Panc1 (cell line): ENCODE data around the gene PRKD2. TPM values are rescaled to one million over a fixed set of nuclear protein-coding genes. Genes with fewer than 3 reads are reported as not detected.

ENCODE experiments used
- ATAC-seq: fragments of 200-7000 bp; cut with Tn5 transposase; 2 replicates; pipeline ENCODE4 v1.9.1; 2020; ENCODE audit warnings: mild to moderate bottlenecking, moderate library complexity
- BruUV-seq: library from RNA; stranded (reverse); fragments of 400-500 nt; replicated peaks from 2 replicates; lab custom pipeline; 2021; lab: Mats Ljungman, UMichigan
- CTCF ChIA-PET: fragments of 300-600 bp; sonication (Branson Sonifier 250); formaldehyde crosslinking; loops from one replicate; lab custom pipeline; 2022; ENCODE audit warnings: antibody characterized with exemption; lab: Charles Lee
- POLR2A ChIA-PET: fragments of 300-600 bp; sonication (Branson Sonifier 250); formaldehyde crosslinking; loops from one replicate; lab custom pipeline; 2022; ENCODE audit warnings: antibody characterized with exemption; lab: Charles Lee
- DNase-seq: peaks from one replicate; pipeline ENCODE4 v3.0.0-alpha.2; 2010; ENCODE audit warnings: low read depth, low spot score
- H3K27ac ChIP-seq: 2 replicates; pipeline ENCODE4 v1.5.1; 2011; ENCODE audit warnings: mild to moderate bottlenecking, low read length, inconsistent platforms
- H3K27me3 ChIP-seq: fragments of 200-500 bp; sonication (Bioruptor generic); 2 replicates; pipeline ENCODE4 v1.6.0; 2014; ENCODE audit warnings: low read length, inconsistent platforms; ENCODE audit not compliant: control insufficient read depth, insufficient read depth
- H3K36me3 ChIP-seq: fragments of 200-500 bp; sonication (Bioruptor generic); 2 replicates; pipeline ENCODE4 v1.5.1; 2014; ENCODE audit warnings: inconsistent platforms, mild to moderate bottlenecking, low read length, moderate library complexity; ENCODE audit not compliant: control insufficient read depth, insufficient read depth
- H3K4me1 ChIP-seq: 2 replicates; pipeline ENCODE4 v1.5.1; 2011; ENCODE audit warnings: inconsistent platforms, mild to moderate bottlenecking, low read length, moderate library complexity; ENCODE audit not compliant: control insufficient read depth, insufficient read depth
- H3K4me3 ChIP-seq, 2 experiments: 2 replicates each; pipeline ENCODE4 v1.5.1; 2011 to 2012; ENCODE audit warnings: low read depth in 2 of 2, low read length in 2 of 2, mild to moderate bottlenecking in 2 of 2, inconsistent platforms in 1 of 2, moderate library complexity in 1 of 2
- H3K9me3 ChIP-seq: fragments of 200-500 bp; sonication (Bioruptor generic); 2 replicates; pipeline ENCODE4 v1.5.1; 2014; ENCODE audit warnings: low read depth, mild to moderate bottlenecking, inconsistent platforms, low read length, moderate library complexity; ENCODE audit not compliant: control insufficient read depth, insufficient read depth
- CTCF ChIP-seq: fragments of 450-650 bp; IDR thresholded peaks from 2 replicates; pipeline ENCODE4 v1.5.1; 2017; ENCODE audit warnings: mild to moderate bottlenecking
- POLR2AphosphoS5 ChIP-seq: IDR thresholded peaks from 2 replicates; pipeline ENCODE4 v1.6.1; 2012; ENCODE audit warnings: mild to moderate bottlenecking, low read depth, low read length, moderate library complexity
- SIN3A ChIP-seq: IDR thresholded peaks from 2 replicates; pipeline ENCODE4 v1.6.1; 2012; ENCODE audit warnings: low read depth, mild to moderate bottlenecking, low read length, moderate library complexity, borderline replicate concordance; ENCODE audit not compliant: insufficient read depth
- TCF7L2 ChIP-seq: IDR thresholded peaks from 2 replicates; pipeline ENCODE4 v1.6.1; 2011; ENCODE audit warnings: mild to moderate bottlenecking, low read depth, low read length, inconsistent platforms
- in situ Hi-C: cut with HindIII; loops from 2 replicates; pipeline ENCODE4 v1.10.0; 2016; ENCODE audit warnings: low sequenced_read_pairs, low pct_unique_long_range_greater_than_20kb
- intact Hi-C: fragments of 100-400 bp; cut with micrococcal nuclease; formaldehyde crosslinking; loops from one replicate; pipeline ENCODE4 v1.10.0; 2022; ENCODE audit not compliant: unreplicated experiment
- total RNA-seq: library from RNA; stranded (reverse); gene quantifications from one replicate; pipeline ENCODE4 v1.2.1, GENCODE V29; 2021; ENCODE audit not compliant: unreplicated experiment
- TF ChIP-seq, protein P1 (sequence below), 2 experiments: IDR thresholded peaks; 2 replicates each; pipeline ENCODE4 v1.6.1; 2011 to 2012; ENCODE audit warnings: low read depth in 2 of 2, control low read depth in 1 of 2, low read length in 1 of 2, mild to moderate bottlenecking in 1 of 2, moderate library complexity in 1 of 2; ENCODE audit not compliant: insufficient read depth in 1 of 2

PRKD2 gene
- total RNA-seq, 1 experiment from 2014 or later, result 41.2 TPM

DNA sequence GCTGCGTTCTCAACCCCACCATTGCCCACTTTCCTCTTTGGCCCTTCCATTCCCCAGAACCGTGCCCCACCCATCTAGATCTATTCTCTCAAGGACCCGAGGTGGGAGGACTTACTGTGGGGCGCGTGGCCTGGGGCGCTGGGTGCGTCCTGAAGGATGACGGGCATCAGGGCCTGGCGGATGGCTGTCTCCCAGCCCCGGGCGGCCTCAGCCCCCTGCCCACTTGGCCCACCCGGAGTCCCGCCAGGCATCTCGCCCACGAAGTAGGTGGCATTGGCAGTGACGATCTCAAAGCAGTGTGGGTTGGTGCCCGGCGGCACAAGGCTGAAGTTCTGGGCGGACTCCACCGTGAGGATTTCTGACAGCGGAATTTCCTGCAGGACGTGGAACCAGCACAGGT lies 23.2 kb downstream of the PRKD2 start:
- TF ChIP-seq CTCF (no peak), SIN3A (no peak), POLR2AphosphoS5 (no peak), TCF7L2 (no peak)
- TF ChIP-seq, protein P1, sequence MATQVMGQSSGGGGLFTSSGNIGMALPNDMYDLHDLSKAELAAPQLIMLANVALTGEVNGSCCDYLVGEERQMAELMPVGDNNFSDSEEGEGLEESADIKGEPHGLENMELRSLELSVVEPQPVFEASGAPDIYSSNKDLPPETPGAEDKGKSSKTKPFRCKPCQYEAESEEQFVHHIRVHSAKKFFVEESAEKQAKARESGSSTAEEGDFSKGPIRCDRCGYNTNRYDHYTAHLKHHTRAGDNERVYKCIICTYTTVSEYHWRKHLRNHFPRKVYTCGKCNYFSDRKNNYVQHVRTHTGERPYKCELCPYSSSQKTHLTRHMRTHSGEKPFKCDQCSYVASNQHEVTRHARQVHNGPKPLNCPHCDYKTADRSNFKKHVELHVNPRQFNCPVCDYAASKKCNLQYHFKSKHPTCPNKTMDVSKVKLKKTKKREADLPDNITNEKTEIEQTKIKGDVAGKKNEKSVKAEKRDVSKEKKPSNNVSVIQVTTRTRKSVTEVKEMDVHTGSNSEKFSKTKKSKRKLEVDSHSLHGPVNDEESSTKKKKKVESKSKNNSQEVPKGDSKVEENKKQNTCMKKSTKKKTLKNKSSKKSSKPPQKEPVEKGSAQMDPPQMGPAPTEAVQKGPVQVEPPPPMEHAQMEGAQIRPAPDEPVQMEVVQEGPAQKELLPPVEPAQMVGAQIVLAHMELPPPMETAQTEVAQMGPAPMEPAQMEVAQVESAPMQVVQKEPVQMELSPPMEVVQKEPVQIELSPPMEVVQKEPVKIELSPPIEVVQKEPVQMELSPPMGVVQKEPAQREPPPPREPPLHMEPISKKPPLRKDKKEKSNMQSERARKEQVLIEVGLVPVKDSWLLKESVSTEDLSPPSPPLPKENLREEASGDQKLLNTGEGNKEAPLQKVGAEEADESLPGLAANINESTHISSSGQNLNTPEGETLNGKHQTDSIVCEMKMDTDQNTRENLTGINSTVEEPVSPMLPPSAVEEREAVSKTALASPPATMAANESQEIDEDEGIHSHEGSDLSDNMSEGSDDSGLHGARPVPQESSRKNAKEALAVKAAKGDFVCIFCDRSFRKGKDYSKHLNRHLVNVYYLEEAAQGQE (IDR thresholded peaks at IDR 0.05; ENCODE audit: insufficient read depth in 1 of 2, low read depth in 2 of 2, low read length in 1 of 2), result no peak
- DNase-seq (no peak), ATAC-seq (no peak)
- no TSS peak for BruUV-seq
- H3K9me3 ChIP-seq, result no peaks in the 10 kb centered on the region
- POLR2A ChIA-PET, result interaction anchor here (0.7 kb wide), 1 partner anchor 172 kb away, joined by 12 read pairs; no protein-coding TSS in a partner anchor
- H3K4me3 ChIP-seq, result no peak overlapping the region
- in situ Hi-C loops (no loop called here), intact Hi-C loops (no loop called here)
- no peak overlapping the region for H3K27ac ChIP-seq
- H3K4me1 ChIP-seq, result no peaks in the 10 kb centered on the region
- H3K36me3 ChIP-seq, result peaks cover 4% of the 10 kb centered on the region
- CTCF ChIA-PET, result no interaction called here
- no peaks in the 10 kb centered on the region for H3K27me3 ChIP-seq

DNA sequence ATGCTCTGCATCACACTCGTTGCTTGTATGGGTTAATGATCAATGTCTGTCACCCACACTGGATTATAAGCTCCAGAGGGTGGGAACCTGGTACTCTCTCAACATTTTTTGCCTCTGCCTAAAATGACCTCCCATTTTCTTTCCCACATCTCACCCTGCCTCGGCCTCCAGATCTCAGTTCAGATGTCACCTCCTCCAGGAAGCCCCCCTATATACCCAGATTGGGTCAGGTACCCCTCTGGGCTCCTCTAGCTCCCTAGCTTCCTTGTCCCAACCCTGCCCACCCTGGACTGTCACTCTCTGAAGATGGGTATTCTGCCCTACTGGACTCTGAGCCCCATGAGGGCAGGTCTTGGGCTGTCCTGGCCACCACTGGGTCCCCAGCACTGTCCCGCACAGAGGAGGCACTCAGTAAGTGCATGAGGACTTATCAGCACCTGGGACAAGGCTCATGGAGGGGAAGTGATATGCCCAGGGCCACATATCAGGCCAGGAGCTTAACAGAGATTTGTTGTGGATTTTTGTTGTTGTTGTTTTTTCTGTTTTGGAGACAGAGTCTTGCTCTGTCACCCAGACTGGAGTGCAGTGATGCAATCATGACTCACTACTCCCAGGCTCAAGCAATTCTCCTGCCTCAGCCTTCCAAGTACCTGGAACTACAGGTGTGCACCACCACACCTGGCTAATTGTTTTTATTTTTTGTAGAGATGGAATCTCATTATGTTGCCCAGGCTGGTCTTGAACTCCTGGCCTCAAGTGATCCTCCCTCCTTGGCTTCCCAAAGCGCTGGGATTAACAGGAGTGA lies 23.8 kb downstream of the PRKD2 start:
- intact Hi-C loops (no loop called here), in situ Hi-C loops (no loop called here)
- Histone ChIP-seq H3K9me3 (no peaks in the 10 kb centered on the region), H3K27ac (no peak overlapping the region), H3K27me3 (no peaks in the 10 kb centered on the region), H3K4me3 (no peak overlapping the region), H3K36me3 (peaks cover 4% of the 10 kb centered on the region), H3K4me1 (no peaks in the 10 kb centered on the region)
- ChIA-PET POLR2A (interaction anchor here (0.7 kb wide), 1 partner anchor 171 kb away, joined by 12 read pairs; no protein-coding TSS in a partner anchor), CTCF (no interaction called here)
- TF ChIP-seq CTCF (no peak), TCF7L2 (no peak), POLR2AphosphoS5 (no peak), SIN3A (no peak)
- TF ChIP-seq, protein P1 (IDR thresholded peaks at IDR 0.05; ENCODE audit: insufficient read depth in 1 of 2, low read depth in 2 of 2, low read length in 1 of 2), result no peak
- BruUV-seq, result no TSS peak
- ATAC-seq, result no peak
- DNase-seq, result no peak
